ENCODE measurements around the gene ITPRID1. TPM values are rescaled to one million over a fixed set of nuclear protein-coding genes. Genes with fewer than 3 reads are reported as not detected.

Gene ITPRID1
- total and polyA plus RNA-seq, 2 of the 13 experiments (the other 11 are each of a cell fraction or from before 2014, with no cell fraction given): not detected

GRCh38 chr7:31683445-31684225 lies 169.7 kb downstream of the ITPRID1 start:
- H3K4me3 ChIP-seq (replicated peaks in 1 of 3; ENCODE audit: insufficient read depth in 1 of 3, low read depth in 2 of 3, low read length in 3 of 3): no peak overlapping the region
- H3K36me3 ChIP-seq (replicated peaks in 1 of 2; ENCODE audit: control insufficient read depth in 1 of 2, insufficient read depth in 2 of 2, low read length in 2 of 2): no peaks in the 10 kb centered on the region
- no peaks in the 10 kb centered on the region for H4K20me1 ChIP-seq (ENCODE audit: insufficient read depth, low read length)
- no peaks in the 10 kb centered on the region for H3K79me2 ChIP-seq (ENCODE audit: insufficient read depth, low read length)
- intact Hi-C loops (cut with micrococcal nuclease; ENCODE audit: unreplicated experiment) (no loop called here), in situ Hi-C loops (cut with HindIII; ENCODE audit: extremely low pct_ligation_motif_present, low pct_unique_long_range_greater_than_20kb) (no loop called here)
- DNase-seq (ENCODE audit: low spot score): no peak
- TF ChIP-seq, protein P1, sequence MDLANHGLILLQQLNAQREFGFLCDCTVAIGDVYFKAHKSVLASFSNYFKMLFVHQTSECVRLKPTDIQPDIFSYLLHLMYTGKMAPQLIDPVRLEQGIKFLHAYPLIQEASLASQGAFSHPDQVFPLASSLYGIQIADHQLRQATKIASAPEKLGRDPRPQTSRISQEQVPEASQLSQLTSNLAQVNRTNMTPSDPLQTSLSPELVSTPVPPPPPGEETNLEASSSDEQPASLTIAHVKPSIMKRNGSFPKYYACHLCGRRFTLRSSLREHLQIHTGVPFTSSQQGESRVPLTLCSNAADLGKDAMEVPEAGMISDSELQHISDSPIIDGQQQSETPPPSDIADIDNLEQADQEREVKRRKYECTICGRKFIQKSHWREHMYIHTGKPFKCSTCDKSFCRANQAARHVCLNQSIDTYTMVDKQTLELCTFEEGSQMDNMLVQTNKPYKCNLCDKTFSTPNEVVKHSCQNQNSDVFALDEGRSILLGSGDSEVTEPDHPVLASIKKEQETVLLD (CRISPR knock-in tag; IDR thresholded peaks at IDR 0.05; ENCODE audit: low read depth): no peak
- TF ChIP-seq EZH2 (conservative IDR thresholded peaks at IDR 0.05; ENCODE audit: low read depth, low read length): no peak
- TF ChIP-seq HCFC1 (IDR thresholded peaks at IDR 0.05; ENCODE audit: low read depth, low read length): no peak
- no peaks in the 10 kb centered on the region for H3K4me1 ChIP-seq (ENCODE audit: insufficient read depth, low read length)
- no peak overlapping the region for H3K9ac ChIP-seq (ENCODE audit: insufficient read depth, low read depth, low read length)
- CTCF ChIA-PET (ENCODE audit: low intra/inter-chr PET ratio, low total read pairs): no interaction called here
- H3K27ac ChIP-seq (ENCODE audit: extremely low read length, insufficient read depth, low read length): no peak overlapping the region
- H3K9me3 ChIP-seq (ENCODE audit: low read length): no peaks in the 10 kb centered on the region
- peaks cover 0 to 6% of the 10 kb centered on the region in 2 experiments; a peak in 1 of 5 replicates for H3K27me3 ChIP-seq (ENCODE audit: control insufficient read depth in 1 of 2, insufficient read depth in 2 of 2, low read length in 2 of 2)
- WGBS (ENCODE audit: low lambda C conversion rate): 0% methylated on average over 5 of the region's 5 CpGs
- H2AFZ ChIP-seq (ENCODE audit: low read length): no peak overlapping the region
- FAIRE-seq: no peak
- no peak overlapping the region for H3K4me2 ChIP-seq (ENCODE audit: low read depth, low read length)
- no peak for ATAC-seq
- no TSS peak for BruUV-seq (replicated peaks)
- POLR2A ChIA-PET: no interaction called here

DNA sequence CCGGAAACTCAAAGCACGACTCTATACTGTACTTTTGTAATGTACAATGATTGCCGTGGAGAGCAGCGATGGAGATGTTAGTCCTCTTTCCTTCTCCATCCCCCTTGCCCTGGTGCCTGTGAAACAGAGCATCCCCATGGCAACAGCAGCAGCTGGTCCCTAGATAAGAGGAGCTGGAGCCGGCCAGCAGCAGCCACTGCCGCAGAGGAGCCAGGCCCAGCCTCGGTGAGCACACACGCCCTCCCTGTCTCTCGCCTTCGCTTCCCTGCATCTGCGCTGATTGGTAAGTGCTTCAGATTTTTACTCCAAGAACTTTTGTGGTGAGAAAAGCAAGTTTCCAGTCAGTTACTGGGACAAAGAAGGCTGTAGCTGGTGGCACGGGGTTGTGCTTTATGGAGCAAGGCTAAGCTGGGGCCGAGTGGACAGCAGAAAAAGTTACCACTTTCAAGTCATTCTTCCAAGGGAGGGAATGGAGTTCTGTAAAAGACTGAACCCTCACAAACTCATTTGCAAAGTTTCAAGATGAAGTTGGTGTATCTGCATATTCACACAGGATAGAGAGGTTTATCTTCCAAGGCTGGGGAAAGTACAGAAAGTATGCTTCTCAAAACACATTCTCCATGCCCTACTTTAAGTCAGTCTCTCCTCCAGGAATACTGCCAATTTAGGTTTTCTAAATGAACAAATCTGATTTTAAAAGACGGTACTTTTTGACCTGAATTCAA lies 173.3 kb downstream of the ITPRID1 start, which contains the start of gene PPP1R17:
Gene PPP1R17, plus strand, starts transcription at position 192 of the 725 bp plus-strand sequence. CDS start 5,227 bp downstream, outside the sequence.
- H3K4me2 ChIP-seq (ENCODE audit: low read depth, low read length): no peak within 1 kb of the TSS
- no peaks in the 10 kb centered on the region for H3K36me3 ChIP-seq (replicated peaks in 1 of 2; ENCODE audit: control insufficient read depth in 1 of 2, insufficient read depth in 2 of 2, low read length in 2 of 2)
- H4K20me1 ChIP-seq (ENCODE audit: insufficient read depth, low read length): no peaks in the 10 kb centered on the region
- no peaks in the 10 kb centered on the region for H3K9me3 ChIP-seq (ENCODE audit: low read length)
- no peak within 1 kb of the TSS for H3K4me3 ChIP-seq (replicated peaks in 1 of 3; ENCODE audit: insufficient read depth in 1 of 3, low read depth in 2 of 3, low read length in 3 of 3)
- no peaks in the 10 kb centered on the region for H3K4me1 ChIP-seq (ENCODE audit: insufficient read depth, low read length)
- no peak within 1 kb of the TSS for H3K9ac ChIP-seq (ENCODE audit: insufficient read depth, low read depth, low read length)
- no peaks in the 10 kb centered on the region for H3K79me2 ChIP-seq (ENCODE audit: insufficient read depth, low read length)
- BruUV-seq (replicated peaks): no TSS peak
- H3K27me3 ChIP-seq (ENCODE audit: control insufficient read depth in 1 of 2, insufficient read depth in 2 of 2, low read length in 2 of 2): peaks cover 0 to 6% of the 10 kb centered on the region in 2 experiments; a peak in 1 of 5 replicates
- intact Hi-C loops (cut with micrococcal nuclease; ENCODE audit: unreplicated experiment) (no loop called here), in situ Hi-C loops (cut with HindIII; ENCODE audit: extremely low pct_ligation_motif_present, low pct_unique_long_range_greater_than_20kb) (no loop called here)
- ChIA-PET CTCF (ENCODE audit: low intra/inter-chr PET ratio, low total read pairs) (no interaction called here), POLR2A (no interaction called here)
- no peak for FAIRE-seq
- no peak for ATAC-seq
- no peak within 1 kb of the TSS for H3K27ac ChIP-seq (ENCODE audit: extremely low read length, insufficient read depth, low read length)
- no peak for DNase-seq (ENCODE audit: low spot score)
- WGBS (ENCODE audit: low lambda C conversion rate): 28% methylated on average over 11 of the region's 14 CpGs
- H2AFZ ChIP-seq (ENCODE audit: low read length): no peak within 1 kb of the TSS
- TF ChIP-seq KLF6 (CRISPR knock-in tag; IDR thresholded peaks at IDR 0.05) (no peak), IKZF1 (IDR thresholded peaks at IDR 0.05) (no peak), ATF7-NPFF (CRISPR knock-in tag; IDR thresholded peaks at IDR 0.05; ENCODE audit: low read depth) (no peak), THYN1 (CRISPR knock-in tag; IDR thresholded peaks at IDR 0.05; ENCODE audit: borderline replicate concordance, low read depth) (no peak), NFYB (CRISPR knock-in tag; IDR thresholded peaks at IDR 0.05) (no peak), RFX5 (IDR thresholded peaks at IDR 0.05; ENCODE audit: low read depth, low read length) (no peak), SYNCRIP (IDR thresholded peaks at IDR 0.05; ENCODE audit: insufficient read depth, low read depth, low read length) (no peak), ZNF256 (CRISPR knock-in tag; conservative IDR thresholded peaks at IDR 0.05) (no peak), MTA3 (CRISPR knock-in tag; IDR thresholded peaks at IDR 0.05) (no peak), NR2F6 (IDR thresholded peaks at IDR 0.05) (no peak), NR2F6 (CRISPR knock-in tag; IDR thresholded peaks at IDR 0.05) (no peak), SMAD9 (CRISPR knock-in tag; IDR thresholded peaks at IDR 0.05) (no peak), ZNF740 (CRISPR knock-in tag; IDR thresholded peaks at IDR 0.05) (no peak)
- TF ChIP-seq, protein P2, sequence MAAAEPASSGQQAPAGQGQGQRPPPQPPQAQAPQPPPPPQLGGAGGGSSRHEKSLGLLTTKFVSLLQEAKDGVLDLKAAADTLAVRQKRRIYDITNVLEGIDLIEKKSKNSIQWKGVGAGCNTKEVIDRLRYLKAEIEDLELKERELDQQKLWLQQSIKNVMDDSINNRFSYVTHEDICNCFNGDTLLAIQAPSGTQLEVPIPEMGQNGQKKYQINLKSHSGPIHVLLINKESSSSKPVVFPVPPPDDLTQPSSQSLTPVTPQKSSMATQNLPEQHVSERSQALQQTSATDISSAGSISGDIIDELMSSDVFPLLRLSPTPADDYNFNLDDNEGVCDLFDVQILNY (CRISPR knock-in tag; conservative IDR thresholded peaks at IDR 0.05): no peak

Data from HepG2 (cell line).